PC-9 (cell line): ENCODE results near the gene C2orf42.

Source experiments
- EZH2 ChIP-seq: fragments of 200-600 bp; sonication (generic); IDR thresholded peaks from 2 replicates; pipeline ENCODE4 v1.8.0; 2017; ENCODE audit warnings: antibody characterized with exemption, low read depth
- TF ChIP-seq, protein P1 (sequence below): fragments of 200-600 bp; sonication (generic); conservative IDR thresholded peaks from 2 replicates; pipeline ENCODE4 v1.6.1; 2017; ENCODE audit warnings: mixed run types, antibody characterized with exemption, mild to moderate bottlenecking, moderate library complexity

GRCh38 chr2:70145144-70145490 lies 45.7 kb downstream of the C2orf42 start:
- TF ChIP-seq, protein P1, sequence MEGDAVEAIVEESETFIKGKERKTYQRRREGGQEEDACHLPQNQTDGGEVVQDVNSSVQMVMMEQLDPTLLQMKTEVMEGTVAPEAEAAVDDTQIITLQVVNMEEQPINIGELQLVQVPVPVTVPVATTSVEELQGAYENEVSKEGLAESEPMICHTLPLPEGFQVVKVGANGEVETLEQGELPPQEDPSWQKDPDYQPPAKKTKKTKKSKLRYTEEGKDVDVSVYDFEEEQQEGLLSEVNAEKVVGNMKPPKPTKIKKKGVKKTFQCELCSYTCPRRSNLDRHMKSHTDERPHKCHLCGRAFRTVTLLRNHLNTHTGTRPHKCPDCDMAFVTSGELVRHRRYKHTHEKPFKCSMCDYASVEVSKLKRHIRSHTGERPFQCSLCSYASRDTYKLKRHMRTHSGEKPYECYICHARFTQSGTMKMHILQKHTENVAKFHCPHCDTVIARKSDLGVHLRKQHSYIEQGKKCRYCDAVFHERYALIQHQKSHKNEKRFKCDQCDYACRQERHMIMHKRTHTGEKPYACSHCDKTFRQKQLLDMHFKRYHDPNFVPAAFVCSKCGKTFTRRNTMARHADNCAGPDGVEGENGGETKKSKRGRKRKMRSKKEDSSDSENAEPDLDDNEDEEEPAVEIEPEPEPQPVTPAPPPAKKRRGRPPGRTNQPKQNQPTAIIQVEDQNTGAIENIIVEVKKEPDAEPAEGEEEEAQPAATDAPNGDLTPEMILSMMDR, result no peak
- TF ChIP-seq EZH2, result no peak
